GM23338 (cell line): ENCODE measurements around the gene C15orf62. TPM values are rescaled to one million over a fixed set of nuclear protein-coding genes. Genes with fewer than 3 reads are reported as not detected.

Source experiments
- ATAC-seq: fragments of 200-7000 bp; cut with Tn5 transposase; 3 replicates; pipeline ENCODE4 v1.9.1; 2020
- DNase-seq: peaks from one replicate; pipeline ENCODE4 v3.0.0-alpha.2; 2015; ENCODE audit warnings: low spot score
- H2AFZ ChIP-seq: fragments of 200-600 bp; sonication (generic); 2 replicates; pipeline ENCODE4 v1.8.0; 2016; ENCODE audit warnings: antibody characterized with exemption, mild to moderate bottlenecking, moderate library complexity
- H3F3A ChIP-seq: fragments of 200-600 bp; sonication (generic); replicated peaks from 2 replicates; pipeline ENCODE4 v1.8.0; 2017; ENCODE audit warnings: antibody characterized with exemption, mixed run types, low read depth
- H3K27ac ChIP-seq: fragments of 200-600 bp; sonication (generic); 2 replicates; pipeline ENCODE4 v1.6.1; 2016; ENCODE audit warnings: low read depth
- H3K27me3 ChIP-seq: fragments of 200-600 bp; sonication (generic); 2 replicates; pipeline ENCODE4 v1.8.0; 2016; ENCODE audit warnings: mild to moderate bottlenecking, mixed run types, moderate library complexity; ENCODE audit not compliant: insufficient read depth
- H3K36me3 ChIP-seq: fragments of 200-600 bp; sonication (generic); 2 replicates; pipeline ENCODE4 v1.8.0; 2016; ENCODE audit warnings: mild to moderate bottlenecking; ENCODE audit not compliant: insufficient read depth
- H3K4me1 ChIP-seq: fragments of 200-600 bp; sonication (generic); 2 replicates; pipeline ENCODE4 v1.8.0; 2016; ENCODE audit warnings: mild to moderate bottlenecking, moderate library complexity; ENCODE audit not compliant: insufficient read depth
- H3K4me2 ChIP-seq: fragments of 200-600 bp; sonication (generic); 2 replicates; pipeline ENCODE4 v1.7.1; 2017; ENCODE audit warnings: mixed run types
- H3K4me3 ChIP-seq: fragments of 200-600 bp; sonication (generic); 2 replicates; pipeline ENCODE4 v1.6.1; 2016; ENCODE audit warnings: mixed run types
- H3K79me2 ChIP-seq: fragments of 200-600 bp; sonication (generic); replicated peaks from 2 replicates; pipeline ENCODE4 v1.8.0; 2017; ENCODE audit warnings: mild to moderate bottlenecking; ENCODE audit not compliant: insufficient read depth
- H3K9me2 ChIP-seq: fragments of 200-600 bp; sonication (generic); 2 replicates; pipeline ENCODE4 v1.8.0; 2017; ENCODE audit not compliant: insufficient read depth
- H4K20me1 ChIP-seq: fragments of 200-600 bp; sonication (generic); replicated peaks from 2 replicates; pipeline ENCODE4 v1.8.0; 2017; ENCODE audit warnings: mild to moderate bottlenecking; ENCODE audit not compliant: insufficient read depth
- H3K27ac Mint-ChIP-seq: 2 replicates; pipeline ENCODE4 v1.8.0; 2020; ENCODE audit warnings: inconsistent platforms, mild to moderate bottlenecking, moderate library complexity, mixed read lengths
- H3K27me3 Mint-ChIP-seq: 3 replicates; pipeline ENCODE4 v1.8.0; 2022; ENCODE audit warnings: low read depth, mild to moderate bottlenecking, moderate library complexity, mixed read lengths, inconsistent platforms; ENCODE audit not compliant: insufficient read depth, poor library complexity
- H3K36me3 Mint-ChIP-seq: 3 replicates; pipeline ENCODE4 v1.8.0; 2021; ENCODE audit warnings: low read depth, mild to moderate bottlenecking, inconsistent platforms, moderate library complexity, mixed read lengths
- H3K4me1 Mint-ChIP-seq: 3 replicates; pipeline ENCODE4 v1.8.0; 2020; ENCODE audit warnings: mild to moderate bottlenecking, inconsistent platforms, mixed read lengths
- H3K4me3 Mint-ChIP-seq: 3 replicates; pipeline ENCODE4 v1.8.0; 2021; ENCODE audit warnings: moderate library complexity, mild to moderate bottlenecking, inconsistent platforms, mixed read lengths
- H3K9me3 Mint-ChIP-seq: 3 replicates; pipeline ENCODE4 v1.8.0; 2020; ENCODE audit warnings: moderate library complexity, mild to moderate bottlenecking, inconsistent platforms, mixed read lengths
- CREB1 ChIP-seq: fragments of 250-450 bp; sonication (Bioruptor Pico); IDR thresholded peaks from 2 replicates; pipeline ENCODE4 v1.5.0; 2020; ENCODE audit warnings: low read depth, mild to moderate bottlenecking, moderate library complexity
- EZH2phosphoT487 ChIP-seq: fragments of 200-600 bp; sonication (generic); IDR thresholded peaks from one replicate; pipeline ENCODE4 v1.8.1; 2018; ENCODE audit warnings: antibody characterized with exemption; ENCODE audit not compliant: unreplicated experiment
- JUNB ChIP-seq: IDR thresholded peaks from one replicate; pipeline ENCODE4 v1.6.1; 2016; ENCODE audit warnings: antibody characterized with exemption; ENCODE audit not compliant: unreplicated experiment
- POLR2AphosphoS5 ChIP-seq: IDR thresholded peaks from 2 replicates; pipeline ENCODE4 v1.6.1; 2016; ENCODE audit warnings: antibody characterized with exemption, low read depth
- STAT1 ChIP-seq: IDR thresholded peaks from one replicate; pipeline ENCODE4 v1.6.1; 2016; ENCODE audit warnings: antibody characterized with exemption; ENCODE audit not compliant: unreplicated experiment
- ZNF114 ChIP-seq: fragments of 250-450 bp; sonication (Bioruptor Pico); IDR thresholded peaks from 2 replicates; pipeline ENCODE4 v1.5.0; 2020; ENCODE audit warnings: mild to moderate bottlenecking, moderate library complexity
- ZNF331 ChIP-seq: fragments of 250-450 bp; sonication (Bioruptor Pico); IDR thresholded peaks from 2 replicates; pipeline ENCODE4 v1.5.0; 2020; ENCODE audit warnings: low read depth, mild to moderate bottlenecking, moderate library complexity
- polyA plus RNA-seq: library from polyadenylated mRNA; unstranded; fragments of >200 nt; fragmentation: Nextera tagmentation; extraction: Ambion mirVana; gene quantifications from 2 replicates; pipeline ENCODE4 v1.2.1, GENCODE V29; 2016
- total RNA-seq: library from RNA; depleted of rRNA; stranded (reverse); fragments of >200 nt; shearing (Covaris generic); gene quantifications from 2 replicates; pipeline ENCODE4 v1.2.3, GENCODE V29; 2014
- TF ChIP-seq, protein P1 (sequence below), 2 experiments: fragments of 200-600 bp in 1 of 2; sonication (generic) in 1 of 2; conservative IDR thresholded peaks; 2 replicates each; pipeline versions ENCODE4 v1.5.1 to v1.6.1; 2016 to 2017; ENCODE audit warnings: antibody characterized with exemption in 2 of 2, low read depth in 2 of 2, mild to moderate bottlenecking in 2 of 2, moderate library complexity in 1 of 2
- TF ChIP-seq, protein P2 (sequence below): IDR thresholded peaks from 2 replicates; pipeline ENCODE4 v1.6.1; 2016; ENCODE audit warnings: antibody characterized with exemption
- TF ChIP-seq, protein P3 (sequence below): IDR thresholded peaks from one replicate; pipeline ENCODE4 v1.6.1; 2018; ENCODE audit warnings: antibody characterized with exemption; ENCODE audit not compliant: unreplicated experiment

The C15orf62 gene
- total and polyA plus RNA-seq, 2 experiments from 2014 or later, result 0.16 to 0.80 TPM

DNA sequence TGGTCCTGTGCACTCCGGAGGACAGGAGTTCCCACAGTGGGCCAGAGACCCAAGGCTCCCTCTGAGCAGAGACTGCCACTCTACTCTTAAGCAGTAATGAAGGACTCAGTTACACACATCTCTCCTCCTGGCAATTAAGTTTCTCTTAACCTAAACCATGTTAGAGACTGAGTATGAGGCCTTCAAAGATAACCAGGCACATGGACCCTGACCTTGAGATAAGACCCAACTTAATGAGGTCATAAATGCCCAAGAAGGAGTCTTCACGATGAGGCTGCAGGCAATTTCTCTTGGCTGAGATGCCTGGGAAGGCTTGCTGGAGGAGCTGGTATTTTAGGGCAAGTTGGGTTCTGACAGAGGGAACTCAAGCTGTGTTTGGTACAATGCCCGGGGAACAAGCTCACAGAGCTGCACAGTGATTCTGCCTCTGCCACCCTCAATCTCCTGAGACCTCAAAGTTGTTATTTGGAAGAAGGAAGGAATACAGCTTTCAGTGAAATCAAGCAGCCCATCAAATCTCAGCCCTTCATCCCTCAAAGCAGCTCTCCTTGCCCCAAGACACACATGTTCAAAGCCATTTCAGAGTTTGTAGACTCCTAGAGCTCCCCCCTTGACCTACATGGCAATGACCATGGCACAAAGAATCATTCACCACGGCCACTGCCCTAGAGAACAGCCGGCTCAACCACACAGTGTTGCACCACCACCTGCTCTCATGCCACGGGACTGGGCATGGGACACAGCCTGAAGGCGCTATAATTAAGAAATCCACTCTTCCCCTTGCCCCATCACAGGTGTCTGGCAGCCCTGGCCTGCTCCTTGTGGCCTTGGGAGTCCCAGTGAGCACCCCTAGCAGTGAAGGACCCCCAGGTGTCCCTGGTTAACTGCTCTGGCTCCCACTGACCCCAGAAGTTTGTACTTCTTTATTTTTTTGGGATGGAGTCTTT, 21.8 kb upstream of the C15orf62 start (continued):
- TF ChIP-seq, protein P1, sequence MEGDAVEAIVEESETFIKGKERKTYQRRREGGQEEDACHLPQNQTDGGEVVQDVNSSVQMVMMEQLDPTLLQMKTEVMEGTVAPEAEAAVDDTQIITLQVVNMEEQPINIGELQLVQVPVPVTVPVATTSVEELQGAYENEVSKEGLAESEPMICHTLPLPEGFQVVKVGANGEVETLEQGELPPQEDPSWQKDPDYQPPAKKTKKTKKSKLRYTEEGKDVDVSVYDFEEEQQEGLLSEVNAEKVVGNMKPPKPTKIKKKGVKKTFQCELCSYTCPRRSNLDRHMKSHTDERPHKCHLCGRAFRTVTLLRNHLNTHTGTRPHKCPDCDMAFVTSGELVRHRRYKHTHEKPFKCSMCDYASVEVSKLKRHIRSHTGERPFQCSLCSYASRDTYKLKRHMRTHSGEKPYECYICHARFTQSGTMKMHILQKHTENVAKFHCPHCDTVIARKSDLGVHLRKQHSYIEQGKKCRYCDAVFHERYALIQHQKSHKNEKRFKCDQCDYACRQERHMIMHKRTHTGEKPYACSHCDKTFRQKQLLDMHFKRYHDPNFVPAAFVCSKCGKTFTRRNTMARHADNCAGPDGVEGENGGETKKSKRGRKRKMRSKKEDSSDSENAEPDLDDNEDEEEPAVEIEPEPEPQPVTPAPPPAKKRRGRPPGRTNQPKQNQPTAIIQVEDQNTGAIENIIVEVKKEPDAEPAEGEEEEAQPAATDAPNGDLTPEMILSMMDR (conservative IDR thresholded peaks at IDR 0.05; ENCODE audit: low read depth in 2 of 2), result no peak
- no peak for TF ChIP-seq CREB1 (CRISPR knock-in tag)
- no peak for TF ChIP-seq ZNF114 (CRISPR knock-in tag)
- no peak for TF ChIP-seq STAT1
- TF ChIP-seq POLR2AphosphoS5, result no peak
- TF ChIP-seq, protein P2, sequence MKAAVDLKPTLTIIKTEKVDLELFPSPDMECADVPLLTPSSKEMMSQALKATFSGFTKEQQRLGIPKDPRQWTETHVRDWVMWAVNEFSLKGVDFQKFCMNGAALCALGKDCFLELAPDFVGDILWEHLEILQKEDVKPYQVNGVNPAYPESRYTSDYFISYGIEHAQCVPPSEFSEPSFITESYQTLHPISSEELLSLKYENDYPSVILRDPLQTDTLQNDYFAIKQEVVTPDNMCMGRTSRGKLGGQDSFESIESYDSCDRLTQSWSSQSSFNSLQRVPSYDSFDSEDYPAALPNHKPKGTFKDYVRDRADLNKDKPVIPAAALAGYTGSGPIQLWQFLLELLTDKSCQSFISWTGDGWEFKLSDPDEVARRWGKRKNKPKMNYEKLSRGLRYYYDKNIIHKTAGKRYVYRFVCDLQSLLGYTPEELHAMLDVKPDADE, result no peak
- TF ChIP-seq JUNB, result no peak
- TF ChIP-seq EZH2phosphoT487, result no peak

DNA sequence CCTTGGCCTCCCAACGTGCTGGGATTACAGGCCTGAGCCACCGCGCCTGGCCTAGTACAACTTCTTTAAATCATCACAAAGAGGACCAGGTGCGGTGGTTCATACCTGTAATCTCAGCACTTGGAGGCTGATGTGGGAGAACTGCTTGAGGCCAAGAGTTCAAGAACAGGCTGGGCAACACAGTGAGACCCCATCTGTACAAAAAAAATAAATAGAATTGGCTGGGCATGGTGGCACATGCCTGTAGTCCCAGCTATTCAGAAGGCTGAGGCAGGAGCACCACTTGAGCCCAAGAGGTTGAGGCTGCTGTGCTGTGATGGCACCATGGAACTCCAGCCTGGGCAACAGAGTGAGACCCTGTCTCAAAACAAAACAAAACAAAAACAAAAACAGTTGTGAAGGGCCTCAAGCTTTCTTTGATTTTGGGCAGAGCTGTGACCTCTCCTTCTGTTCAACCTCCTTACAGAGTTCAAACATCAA, 20.6 kb upstream of the C15orf62 start:
- Histone ChIP-seq H3K36me3 (no peaks in the 10 kb centered on the region; the same call in 1 of the 2 replicates), H2AFZ (no peak overlapping the region), H3K27me3 (no peaks in the 10 kb centered on the region), H3K4me2 (no peak overlapping the region), H3K9me2 (no peaks in the 10 kb centered on the region), H3K4me1 (peaks cover 3% of the 10 kb centered on the region; the same call in 1 of the 2 replicates), H3K27ac (no peak overlapping the region), H3F3A (no peaks in the 10 kb centered on the region), H4K20me1 (no peaks in the 10 kb centered on the region), H3K4me3 (no peak overlapping the region), H3K79me2 (peaks cover 20% of the 10 kb centered on the region)
- Mint-ChIP-seq H3K36me3 (peaks cover 17% of the 10 kb centered on the region), H3K4me1 (peaks cover 18% of the 10 kb centered on the region), H3K4me3 (no peak overlapping the region), H3K9me3 (no peaks in the 10 kb centered on the region), H3K27me3 (peaks cover 6% of the 10 kb centered on the region), H3K27ac (no peak overlapping the region)
- no peak for DNase-seq
- no peak for ATAC-seq
- TF ChIP-seq ZNF114 (CRISPR knock-in tag) (no peak), STAT1 (no peak), ZNF331 (CRISPR knock-in tag) (no peak)
- TF ChIP-seq, protein P1 (conservative IDR thresholded peaks at IDR 0.05; ENCODE audit: low read depth in 2 of 2), result no peak
- TF ChIP-seq, protein P3, sequence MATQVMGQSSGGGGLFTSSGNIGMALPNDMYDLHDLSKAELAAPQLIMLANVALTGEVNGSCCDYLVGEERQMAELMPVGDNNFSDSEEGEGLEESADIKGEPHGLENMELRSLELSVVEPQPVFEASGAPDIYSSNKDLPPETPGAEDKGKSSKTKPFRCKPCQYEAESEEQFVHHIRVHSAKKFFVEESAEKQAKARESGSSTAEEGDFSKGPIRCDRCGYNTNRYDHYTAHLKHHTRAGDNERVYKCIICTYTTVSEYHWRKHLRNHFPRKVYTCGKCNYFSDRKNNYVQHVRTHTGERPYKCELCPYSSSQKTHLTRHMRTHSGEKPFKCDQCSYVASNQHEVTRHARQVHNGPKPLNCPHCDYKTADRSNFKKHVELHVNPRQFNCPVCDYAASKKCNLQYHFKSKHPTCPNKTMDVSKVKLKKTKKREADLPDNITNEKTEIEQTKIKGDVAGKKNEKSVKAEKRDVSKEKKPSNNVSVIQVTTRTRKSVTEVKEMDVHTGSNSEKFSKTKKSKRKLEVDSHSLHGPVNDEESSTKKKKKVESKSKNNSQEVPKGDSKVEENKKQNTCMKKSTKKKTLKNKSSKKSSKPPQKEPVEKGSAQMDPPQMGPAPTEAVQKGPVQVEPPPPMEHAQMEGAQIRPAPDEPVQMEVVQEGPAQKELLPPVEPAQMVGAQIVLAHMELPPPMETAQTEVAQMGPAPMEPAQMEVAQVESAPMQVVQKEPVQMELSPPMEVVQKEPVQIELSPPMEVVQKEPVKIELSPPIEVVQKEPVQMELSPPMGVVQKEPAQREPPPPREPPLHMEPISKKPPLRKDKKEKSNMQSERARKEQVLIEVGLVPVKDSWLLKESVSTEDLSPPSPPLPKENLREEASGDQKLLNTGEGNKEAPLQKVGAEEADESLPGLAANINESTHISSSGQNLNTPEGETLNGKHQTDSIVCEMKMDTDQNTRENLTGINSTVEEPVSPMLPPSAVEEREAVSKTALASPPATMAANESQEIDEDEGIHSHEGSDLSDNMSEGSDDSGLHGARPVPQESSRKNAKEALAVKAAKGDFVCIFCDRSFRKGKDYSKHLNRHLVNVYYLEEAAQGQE, result no peak
